Measurements from ENCODE around the gene PAK4.
A peak's percentile ranks its signal among the peaks of the same experiment; 100 is the strongest.
"Not testable (repeated sequence)": the region's sequence is repeated elsewhere in the genome, so short reads cannot be mapped to it uniquely, and the experiment has no call there.

Gene PAK4

DNA sequence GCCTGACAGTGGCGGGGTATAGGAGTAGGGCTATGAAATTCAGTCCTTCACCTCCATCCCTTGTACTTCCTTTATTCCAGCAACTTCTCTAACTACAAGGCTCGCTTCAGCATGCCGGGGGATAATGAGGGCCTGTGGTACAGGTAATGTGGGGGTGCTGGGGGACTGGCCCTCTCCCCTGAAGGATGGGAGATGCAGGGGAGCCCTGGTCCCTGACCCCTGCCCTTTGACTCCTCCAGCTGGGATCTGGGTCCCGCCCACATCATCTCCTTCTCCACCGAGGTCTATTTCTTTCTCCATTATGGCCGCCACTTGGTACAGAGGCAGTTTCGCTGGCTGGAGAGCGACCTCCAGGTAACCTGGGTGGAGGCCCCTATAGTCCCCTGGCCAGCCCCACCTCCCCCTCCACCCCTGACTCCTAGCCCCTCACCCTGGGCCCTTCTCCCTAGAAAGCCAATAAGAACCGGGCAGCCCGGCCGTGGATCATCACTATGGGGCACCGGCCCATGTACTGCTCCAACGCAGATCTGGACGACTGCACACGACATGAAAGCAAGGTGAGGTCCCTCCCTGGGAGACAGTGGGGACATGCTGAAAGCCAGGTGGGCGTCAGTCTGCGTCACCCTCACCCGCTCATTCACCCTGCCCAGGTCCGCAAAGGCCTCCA, 25.0 kb upstream of the PAK4 start:
- no peak for DNase-seq

GRCh38 chr19:39103151-39103550, 22.4 kb upstream of the PAK4 start:
- DNase-seq = no peak

DNA sequence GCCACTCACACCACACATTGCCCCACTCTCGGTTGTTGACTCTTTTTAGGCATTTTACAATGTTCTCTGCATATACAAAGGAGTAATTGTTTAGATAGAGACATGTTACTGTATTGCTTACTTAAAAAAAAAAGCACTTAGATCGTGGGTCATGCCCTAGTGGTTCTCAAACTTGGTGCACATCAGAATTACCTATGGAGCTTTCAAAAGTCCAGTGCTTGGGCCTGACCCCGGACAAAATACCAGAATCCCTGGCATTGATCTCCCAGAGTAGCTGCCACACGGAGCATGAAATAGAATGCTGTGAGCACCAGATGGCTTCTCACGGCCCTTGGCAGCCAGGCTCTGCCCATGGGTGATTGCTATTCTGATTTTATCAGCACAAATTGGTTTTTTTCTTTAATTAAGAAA, 21.4 kb upstream of the PAK4 start:
- DNase-seq = no peak

DNA sequence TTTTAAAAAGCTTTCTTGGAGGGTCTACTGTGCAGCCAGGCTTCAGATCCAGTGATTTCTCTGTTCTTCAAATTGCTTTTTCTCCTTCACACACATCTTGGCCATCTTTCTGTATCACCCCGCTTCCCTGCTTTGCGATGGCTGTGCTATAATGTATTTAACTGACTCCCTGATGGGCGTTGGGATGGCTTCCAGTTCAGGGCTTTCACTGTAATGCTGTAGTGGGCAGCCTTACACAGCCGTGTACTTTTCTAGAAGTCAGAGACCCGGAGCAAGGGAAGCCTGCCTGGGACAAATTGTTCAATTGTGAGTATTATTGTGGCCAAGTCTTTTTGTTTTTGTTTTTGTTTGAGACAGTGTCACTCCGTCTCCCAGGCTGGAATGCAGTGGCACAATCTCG, 19.4 kb upstream of the PAK4 start:
- DNase-seq = no peak

- no peak for DNase-seq
Measured at GRCh38 chr19:39109641-39110040, 15.9 kb upstream of the PAK4 start.

DNA sequence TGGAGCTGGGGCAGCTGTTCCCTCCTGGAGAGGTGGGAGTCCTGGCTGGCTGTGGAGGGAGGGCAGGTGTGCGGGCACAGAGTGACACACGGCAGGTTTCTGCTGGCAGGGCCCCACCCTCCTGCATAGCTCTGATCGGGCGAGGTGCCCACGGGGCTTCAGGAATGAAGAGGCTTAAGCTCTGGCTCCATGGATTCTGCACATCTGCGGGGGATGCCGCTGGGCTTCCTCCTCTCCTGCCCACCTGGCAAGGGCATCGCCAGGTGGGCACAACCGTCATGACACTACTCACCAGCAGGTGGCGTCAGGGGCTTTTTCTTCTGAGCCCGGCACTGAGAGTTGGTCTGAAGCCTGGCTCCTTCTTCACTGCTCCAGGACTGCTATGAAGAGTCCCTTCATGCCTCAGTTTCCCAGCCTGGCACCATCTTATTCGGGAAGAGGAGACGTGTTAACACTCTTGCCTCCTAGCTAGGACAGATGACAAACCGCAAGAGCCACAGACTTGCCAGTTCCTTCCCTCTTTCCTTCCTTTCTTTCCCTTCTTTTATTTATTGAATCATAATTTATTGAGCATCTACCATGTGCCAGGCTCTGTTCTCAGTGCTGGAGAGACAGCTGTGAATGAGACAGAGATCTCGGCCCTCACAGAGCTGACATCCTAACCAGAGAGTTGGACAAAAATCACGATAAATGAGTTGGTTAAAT, 15.2 kb upstream of the PAK4 start:
- DNase-seq = peak; percentile 38 to 75 (median 54)

DNA sequence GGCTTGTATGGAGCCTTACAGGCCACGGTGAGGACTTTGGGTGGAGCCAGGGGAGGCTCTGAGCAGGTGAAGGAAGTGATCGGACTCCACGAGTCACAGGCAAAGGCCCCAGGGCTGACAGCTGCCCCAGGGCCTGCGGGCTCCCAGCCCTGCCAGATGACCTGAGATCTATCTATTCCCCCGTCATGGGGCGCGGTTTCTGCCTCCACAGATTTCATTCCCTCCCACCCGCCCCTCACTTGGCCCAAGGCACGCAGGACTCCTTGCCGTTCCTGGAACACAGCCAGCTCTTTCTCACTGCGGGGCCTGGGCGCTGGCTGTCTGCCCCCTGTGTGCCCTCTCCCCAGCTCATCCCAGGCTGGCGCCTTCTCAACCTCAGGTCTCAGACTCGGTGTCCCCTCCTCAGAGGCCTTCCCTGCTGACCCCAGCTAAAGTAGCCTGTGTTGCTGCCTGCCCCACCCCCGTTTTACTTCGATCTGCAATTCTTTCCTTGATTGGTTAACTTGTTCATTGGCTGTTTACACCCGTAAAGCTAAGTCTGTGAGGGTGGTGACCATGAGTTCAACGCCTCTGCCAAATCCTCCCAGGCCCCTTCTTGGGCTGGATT, 13.9 kb upstream of the PAK4 start:
- no peak for DNase-seq

DNA sequence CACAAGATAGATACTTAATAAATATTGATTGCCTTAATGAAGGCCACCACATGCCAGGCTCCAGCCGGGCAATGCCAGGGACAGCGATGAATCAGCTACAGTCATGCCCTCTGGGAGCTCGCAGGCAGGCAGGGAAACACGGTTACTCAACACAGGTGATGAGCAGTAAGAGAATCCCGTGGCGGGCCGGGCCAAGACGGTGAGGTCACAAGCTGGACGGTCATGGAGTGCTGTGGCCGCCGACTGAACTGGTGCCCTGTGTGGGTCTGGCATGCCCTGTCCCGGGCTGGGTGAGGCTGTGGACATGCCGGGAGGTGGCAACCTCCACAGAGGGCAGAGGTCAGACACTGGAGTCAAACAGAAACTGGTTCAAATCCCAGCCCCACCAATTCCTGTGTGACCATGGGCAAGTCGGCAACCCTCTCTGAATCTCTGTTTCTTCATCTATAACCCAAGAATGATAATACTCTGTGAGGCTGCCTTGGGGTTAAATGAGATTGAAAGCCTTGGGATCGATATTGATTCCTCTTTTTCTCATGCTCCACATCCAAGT, 13.2 kb upstream of the PAK4 start:
- DNase-seq = no peak

GRCh38 chr19:39113199-39113598, 12.4 kb upstream of the PAK4 start:
- DNase-seq = no peak

GRCh38 chr19:39115105-39115847, 10.3 kb upstream of the PAK4 start:
- DNase-seq = no peak

GRCh38 chr19:39117023-39117422, 8.6 kb upstream of the PAK4 start:
- DNase-seq = not testable (repeated sequence)

DNA sequence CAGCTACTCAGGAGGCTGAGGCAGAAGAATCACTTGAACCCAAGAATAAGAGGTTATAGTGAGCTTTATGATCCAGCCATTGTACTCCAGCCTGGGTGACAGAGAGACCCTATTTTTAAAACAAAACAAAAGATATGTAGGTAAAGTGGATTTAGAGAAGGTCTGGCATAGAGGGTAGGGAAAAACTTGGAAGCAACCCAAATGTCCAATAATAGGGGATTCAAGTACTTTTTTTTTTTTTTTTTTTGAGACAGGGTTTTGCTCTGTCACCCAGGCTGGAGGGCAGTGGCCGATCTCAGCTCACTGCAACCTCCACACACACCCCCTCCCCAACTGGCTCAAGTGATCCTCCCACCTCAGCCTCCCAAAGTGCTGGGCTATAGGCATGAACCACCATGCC, 5.8 kb upstream of the PAK4 start:
- no peak for DNase-seq

GRCh38 chr19:39122934-39123731, 2.5 kb upstream of the PAK4 start:
- DNase-seq = no peak

- DNase-seq = no peak
Measured at GRCh38 chr19:39124136-39124764, 1.3 kb upstream of the PAK4 start.

GRCh38 chr19:39125199-39125553, 410 bp upstream of the PAK4 start:
- no peak for DNase-seq

DNA sequence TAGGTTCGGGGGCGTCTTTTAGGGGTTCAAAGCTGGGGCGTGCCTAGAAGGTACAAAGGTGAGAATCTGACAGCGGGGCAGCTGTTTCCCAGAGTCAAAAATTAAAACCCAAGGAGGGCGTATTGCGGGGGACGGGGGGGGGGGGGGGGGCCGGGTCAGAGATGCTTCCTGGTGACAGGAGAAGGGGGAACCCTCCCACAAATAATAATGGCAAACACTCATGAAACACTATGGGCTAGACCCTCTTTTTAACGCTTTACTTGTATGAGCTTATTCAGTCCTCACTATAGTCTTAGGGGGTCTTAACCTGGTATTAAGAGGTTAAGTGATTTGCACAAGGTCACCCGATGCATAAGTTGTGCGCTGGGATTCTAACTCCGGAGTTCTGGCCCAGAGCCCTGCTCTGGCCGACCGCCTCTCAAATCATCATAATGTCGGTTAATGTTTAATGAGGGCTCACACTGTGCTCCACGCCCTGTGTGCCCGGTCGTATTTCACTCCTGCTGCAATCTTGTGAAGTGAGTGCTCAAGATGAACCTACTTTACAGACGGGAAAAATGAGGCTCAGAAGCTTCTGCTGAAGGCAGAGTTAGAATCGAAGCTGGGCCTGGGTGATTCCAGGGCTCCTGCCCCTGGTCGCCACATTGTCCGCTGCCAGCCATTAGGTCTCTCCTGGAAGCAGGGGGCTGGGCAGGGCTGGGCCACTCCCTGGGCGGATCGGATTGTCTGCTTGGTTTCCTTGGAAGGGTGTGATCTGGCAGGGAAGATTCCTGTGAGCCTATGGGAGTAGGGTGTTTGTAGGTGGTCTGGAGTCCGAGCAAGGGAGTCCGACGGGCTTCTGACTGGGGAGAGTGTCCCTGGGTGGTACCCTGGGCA, 964 bp downstream of the PAK4 start:
- no peak for DNase-seq

DNA sequence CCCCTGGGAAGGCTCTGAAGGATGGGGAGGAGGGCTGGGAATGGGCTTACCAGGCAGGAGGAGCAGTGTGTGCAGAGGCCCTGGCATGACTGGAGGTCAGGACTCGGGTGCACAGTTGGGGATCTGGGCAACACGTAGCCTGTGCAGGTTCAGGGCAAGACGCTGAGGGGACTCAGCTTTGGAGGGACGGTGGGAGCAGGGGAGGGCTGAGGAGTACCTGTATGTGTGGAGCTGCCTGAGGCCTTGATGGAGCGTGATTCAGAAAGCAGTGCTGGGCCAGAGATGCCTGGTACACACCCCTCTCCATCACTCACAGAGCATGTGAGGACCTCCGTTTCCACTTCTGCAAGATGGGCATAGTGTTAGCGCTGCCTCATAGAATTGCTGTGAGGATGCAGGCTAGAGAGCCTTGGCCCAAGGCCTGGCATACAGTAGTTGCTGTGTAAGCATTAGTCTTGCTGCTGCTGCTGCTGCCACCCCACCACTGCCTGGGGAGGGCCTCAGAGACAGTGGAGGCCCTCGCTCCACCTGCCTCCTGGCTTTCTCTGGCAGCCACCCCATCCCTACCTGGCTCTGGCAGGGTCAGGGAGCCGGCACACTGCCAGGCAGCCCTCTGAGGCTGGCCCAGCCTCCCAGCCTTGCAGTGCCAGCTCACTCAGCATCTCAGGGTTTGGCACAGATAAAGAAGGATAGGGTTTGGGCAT, 2.4 kb downstream of the PAK4 start:
- no peak for DNase-seq

GRCh38 chr19:39128516-39129079, 3.0 kb downstream of the PAK4 start:
- no peak for DNase-seq

GRCh38 chr19:39129116-39129515, 3.5 kb downstream of the PAK4 start:
- DNase-seq = no peak

Measured in T-helper 1 cell (primary cell).